Prostate gland (tissue), 2 donors: Measurements from ENCODE around the gene SECTM1.

Source experiments
- CTCF ChIP-seq, 4 experiments: fragments of 200-600 bp in 2 of 4; fragments of 450-650 bp in 2 of 4; sonication (generic) in 2 of 4; IDR thresholded peaks; 1 replicate in 3 of 4; 2 replicates in 1 of 4; pipeline ENCODE4 v1.5.1; 2016 to 2019; ENCODE audit warnings: antibody characterized with exemption in 4 of 4, mild to moderate bottlenecking in 2 of 4, moderate library complexity in 2 of 4
- POLR2A ChIP-seq: fragments of 450-650 bp; IDR thresholded peaks from one replicate; pipeline ENCODE4 v1.6.1; 2016; ENCODE audit warnings: antibody characterized with exemption, mild to moderate bottlenecking

GRCh38 chr17:82296511-82297279 lies 36.9 kb downstream of the SECTM1 start:
- TF ChIP-seq CTCF (IDR thresholded peaks at IDR 0.05) = no peak
- TF ChIP-seq POLR2A = no peak
